Posterior cingulate gyrus (tissue), 11 donors: ENCODE data around the gene SPEF1.

ENCODE experiments used
- DNase-seq, 10 donors: peaks; one replicate each; pipeline versions ENCODE4 v3.0.0 to v3.0.0-alpha.2; 2020 to 2021; ENCODE audit warnings: mixed read lengths in 3 of 10
- intact Hi-C: fragments of 100-400 bp; cut with DNase I; formaldehyde crosslinking; loops from one replicate; pipeline ENCODE4 v1.15.1; 2023

SPEF1 gene

GRCh38 chr20:3811467-3812258 lies 30.4 kb upstream of the SPEF1 start:
- intact Hi-C loops = no loop called here

GRCh38 chr20:3808544-3808943 lies 27.3 kb upstream of the SPEF1 start:
- no peak for DNase-seq
- intact Hi-C loops = no loop called here

More at GRCh38 chr20:3811467-3812258, 30.4 kb upstream of the SPEF1 start:
- DNase-seq = peak; percentile 94 to 99 (median 96)

GRCh38 chr20:3804781-3805180 lies 23.5 kb upstream of the SPEF1 start:
- DNase-seq = peak in 3 of 10 donors; percentile 44 to 70 (median 52)
- intact Hi-C loops = no loop called here

- peak in 3 of 10 donors; percentile 39 to 65 (median 49) for DNase-seq
- intact Hi-C loops = no loop called here
Observed at GRCh38 chr20:3804254-3804751, 23.1 kb upstream of the SPEF1 start.

GRCh38 chr20:3803854-3804253 lies 22.6 kb upstream of the SPEF1 start:
- intact Hi-C loops = no loop called here
- DNase-seq = peak in 3 of 10 donors; percentile 62 to 72 (median 63)

- peak in 3 of 10 donors; percentile 58 to 68 (median 62) for DNase-seq
- intact Hi-C loops = no loop called here
Observed at GRCh38 chr20:3803289-3803688, 22.0 kb upstream of the SPEF1 start.

- peak in 3 of 10 donors; percentile 17 to 66 (median 40) for DNase-seq
- intact Hi-C loops = no loop called here
Observed at GRCh38 chr20:3802524-3803239, 21.4 kb upstream of the SPEF1 start.

GRCh38 chr20:3801846-3802245 lies 20.6 kb upstream of the SPEF1 start:
- intact Hi-C loops = no loop called here
- peak in 3 of 10 donors; percentile 58 to 71 (median 60) for DNase-seq

GRCh38 chr20:3801299-3801698 lies 20.1 kb upstream of the SPEF1 start:
- peak in 1 of 10 donors; percentile 25 for DNase-seq
- intact Hi-C loops = no loop called here

GRCh38 chr20:3800878-3801260 lies 19.6 kb upstream of the SPEF1 start:
- intact Hi-C loops = no loop called here
- peak in 3 of 10 donors; percentile 55 to 81 (median 63) for DNase-seq

GRCh38 chr20:3800256-3800877 lies 19.1 kb upstream of the SPEF1 start:
- DNase-seq = peak in 3 of 10 donors; percentile 32 to 67 (median 64)
- intact Hi-C loops = no loop called here

GRCh38 chr20:3798908-3799248 lies 17.6 kb upstream of the SPEF1 start:
- intact Hi-C loops = no loop called here
- DNase-seq = peak in 3 of 10 donors; percentile 50 to 79 (median 57)

- DNase-seq = peak in 4 of 10 donors; percentile 48 to 89 (median 78)
- intact Hi-C loops = no loop called here
Observed at GRCh38 chr20:3798373-3798768, 17.1 kb upstream of the SPEF1 start.

GRCh38 chr20:3797592-3798372 lies 16.5 kb upstream of the SPEF1 start:
- intact Hi-C loops = no loop called here
- peak in 3 of 10 donors; percentile 30 to 50 (median 49) for DNase-seq

- peak in 3 of 10 donors; percentile 33 to 55 (median 54) for DNase-seq
- intact Hi-C loops = no loop called here
Observed at GRCh38 chr20:3797226-3797545, 15.9 kb upstream of the SPEF1 start.

- DNase-seq = peak in 3 of 10 donors; percentile 31 to 80 (median 41)
- intact Hi-C loops = no loop called here
Observed at GRCh38 chr20:3796477-3797225, 15.4 kb upstream of the SPEF1 start.

- DNase-seq = peak; percentile 93 to 99 (median 95)
- intact Hi-C loops = no loop called here
Observed at GRCh38 chr20:3795511-3796468, 14.5 kb upstream of the SPEF1 start, which contains the start of gene CDC25B. TSS of gene CDC25B (plus strand) at chr20:3796310. CDS start at chr20:3796532, 222 bp downstream.
